COLO668 (cell line): Measurements from ENCODE around the gene CACNA1S.

ENCODE experiments used
- DNase-seq: peaks from one replicate; lab custom pipeline; 2025; ENCODE audit not compliant: unreplicated experiment; lab: John Stamatoyannopoulos, UW

CACNA1S gene

GRCh38 chr1:201096041-201096461 lies 16.2 kb downstream of the CACNA1S start:
- DNase-seq = peak; percentile 16

- no peak for DNase-seq
Measured at GRCh38 chr1:201095581-201095980, 16.6 kb downstream of the CACNA1S start.

- no peak for DNase-seq
Measured at GRCh38 chr1:201094832-201095231, 17.4 kb downstream of the CACNA1S start.

GRCh38 chr1:201093962-201094361 lies 18.3 kb downstream of the CACNA1S start:
- no peak for DNase-seq

GRCh38 chr1:201093561-201093960 lies 18.7 kb downstream of the CACNA1S start:
- DNase-seq = no peak

GRCh38 chr1:201092738-201093137 lies 19.5 kb downstream of the CACNA1S start:
- no peak for DNase-seq

- no peak for DNase-seq
Measured at GRCh38 chr1:201091256-201091655, 21.0 kb downstream of the CACNA1S start.

- no peak for DNase-seq
Measured at GRCh38 chr1:201090541-201090940, 21.7 kb downstream of the CACNA1S start.

GRCh38 chr1:201089596-201089995 lies 22.6 kb downstream of the CACNA1S start:
- no peak for DNase-seq

GRCh38 chr1:201088901-201089525 lies 23.2 kb downstream of the CACNA1S start:
- DNase-seq = no peak

- DNase-seq = no peak
Measured at GRCh38 chr1:201088395-201088794, 23.8 kb downstream of the CACNA1S start.

- peak; percentile 56 for DNase-seq
Measured at GRCh38 chr1:201085902-201086735, 26.1 kb downstream of the CACNA1S start.

- no peak for DNase-seq
Measured at GRCh38 chr1:201084295-201084694, 27.9 kb downstream of the CACNA1S start.

- DNase-seq = no peak
Measured at GRCh38 chr1:201083741-201084140, 28.5 kb downstream of the CACNA1S start.

- no peak for DNase-seq
Measured at GRCh38 chr1:201080135-201080534, 32.1 kb downstream of the CACNA1S start.

- no peak for DNase-seq
Measured at GRCh38 chr1:201077736-201078135, 34.5 kb downstream of the CACNA1S start.

GRCh38 chr1:201077116-201077515 lies 35.1 kb downstream of the CACNA1S start:
- DNase-seq = no peak

GRCh38 chr1:201076092-201076491 lies 36.1 kb downstream of the CACNA1S start:
- no peak for DNase-seq

GRCh38 chr1:201074018-201074417 lies 38.2 kb downstream of the CACNA1S start:
- no peak for DNase-seq

- no peak for DNase-seq
Measured at GRCh38 chr1:201072922-201073321, 39.3 kb downstream of the CACNA1S start.

- DNase-seq = no peak
Measured at GRCh38 chr1:201072149-201072548, 40.1 kb downstream of the CACNA1S start.

GRCh38 chr1:201069636-201070035 lies 42.6 kb downstream of the CACNA1S start:
- peak; percentile 13 for DNase-seq
